Brain microvascular endothelial cell (primary cell): ENCODE data around the gene A3GALT2.

ENCODE experiments used
- DNase-seq: peaks from one replicate; pipeline ENCODE4 v3.0.0-alpha.2; 2020
- H3K27ac ChIP-seq: fragments of 250-450 bp; sonication (Bioruptor Pico); 2 replicates; pipeline ENCODE4 v1.5.1; 2020; ENCODE audit warnings: mild to moderate bottlenecking, moderate library complexity
- H3K27me3 ChIP-seq: fragments of 250-450 bp; sonication (Bioruptor Pico); replicated peaks from 2 replicates; pipeline ENCODE4 v1.5.1; 2020; ENCODE audit warnings: mild to moderate bottlenecking
- H3K36me3 ChIP-seq: fragments of 250-450 bp; sonication (Bioruptor Pico); replicated peaks from 2 replicates; pipeline ENCODE4 v1.5.1; 2020; ENCODE audit warnings: mild to moderate bottlenecking
- H3K4me3 ChIP-seq: 2 replicates; pipeline ENCODE4 v1.5.1; 2011; ENCODE audit warnings: low read depth, mild to moderate bottlenecking, control low read depth, low read length, moderate library complexity
- in situ Hi-C: cut with HindIII; loops from 2 replicates; pipeline ENCODE4 v1.10.0; 2017; ENCODE audit warnings: low sequenced_read_pairs, low pct_ligation_motif_present
- TF ChIP-seq, protein P1 (sequence below): IDR thresholded peaks from 2 replicates; pipeline ENCODE4 v1.5.1; 2011; ENCODE audit warnings: low read depth, mild to moderate bottlenecking, moderate library complexity, low read length, control low read depth, inconsistent platforms; ENCODE audit errors: missing control alignments

Gene A3GALT2

GRCh38 chr1:33273406-33273805 is 47.5 kb downstream of the A3GALT2 start:
- no peak for DNase-seq
- Histone ChIP-seq H3K4me3 (no peak overlapping the region), H3K27me3 (no peaks in the 10 kb centered on the region), H3K36me3 (peaks cover 4% of the 10 kb centered on the region), H3K27ac (no peak overlapping the region)
- TF ChIP-seq, protein P1, sequence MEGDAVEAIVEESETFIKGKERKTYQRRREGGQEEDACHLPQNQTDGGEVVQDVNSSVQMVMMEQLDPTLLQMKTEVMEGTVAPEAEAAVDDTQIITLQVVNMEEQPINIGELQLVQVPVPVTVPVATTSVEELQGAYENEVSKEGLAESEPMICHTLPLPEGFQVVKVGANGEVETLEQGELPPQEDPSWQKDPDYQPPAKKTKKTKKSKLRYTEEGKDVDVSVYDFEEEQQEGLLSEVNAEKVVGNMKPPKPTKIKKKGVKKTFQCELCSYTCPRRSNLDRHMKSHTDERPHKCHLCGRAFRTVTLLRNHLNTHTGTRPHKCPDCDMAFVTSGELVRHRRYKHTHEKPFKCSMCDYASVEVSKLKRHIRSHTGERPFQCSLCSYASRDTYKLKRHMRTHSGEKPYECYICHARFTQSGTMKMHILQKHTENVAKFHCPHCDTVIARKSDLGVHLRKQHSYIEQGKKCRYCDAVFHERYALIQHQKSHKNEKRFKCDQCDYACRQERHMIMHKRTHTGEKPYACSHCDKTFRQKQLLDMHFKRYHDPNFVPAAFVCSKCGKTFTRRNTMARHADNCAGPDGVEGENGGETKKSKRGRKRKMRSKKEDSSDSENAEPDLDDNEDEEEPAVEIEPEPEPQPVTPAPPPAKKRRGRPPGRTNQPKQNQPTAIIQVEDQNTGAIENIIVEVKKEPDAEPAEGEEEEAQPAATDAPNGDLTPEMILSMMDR, result no peak
- in situ Hi-C loops, result no loop called here

DNA sequence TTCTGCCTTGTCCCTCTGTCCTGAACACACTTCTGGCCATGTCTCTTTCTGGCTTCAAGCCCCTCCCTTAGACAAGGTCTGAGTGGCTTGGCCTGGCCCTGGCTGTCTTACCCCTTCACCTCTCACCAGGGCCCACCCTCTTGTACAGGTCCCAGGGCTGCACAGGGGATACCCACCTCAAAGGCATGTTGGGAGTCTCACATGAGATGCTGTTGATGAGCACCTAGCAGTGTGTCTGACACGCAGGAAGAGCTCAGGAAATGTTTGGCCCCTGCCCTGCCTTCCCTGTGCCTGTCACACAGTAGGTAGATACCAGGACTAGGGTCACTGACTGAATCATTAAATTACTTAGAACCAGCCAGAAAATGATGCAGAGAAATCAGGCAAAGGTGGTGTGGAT is 48.0 kb downstream of the A3GALT2 start:
- peaks cover 4% of the 10 kb centered on the region for H3K36me3 ChIP-seq
- TF ChIP-seq, protein P1, result no peak

GRCh38 chr1:33272509-33272908 is 48.4 kb downstream of the A3GALT2 start:
- Histone ChIP-seq H3K27ac (no peak overlapping the region), H3K36me3 (peaks cover 4% of the 10 kb centered on the region), H3K4me3 (no peak overlapping the region), H3K27me3 (no peaks in the 10 kb centered on the region)
- in situ Hi-C loops, result no loop called here
- TF ChIP-seq, protein P1, result no peak
- DNase-seq, result no peak

More for the DNA sequence above, 48.0 kb downstream of the A3GALT2 start:
- Histone ChIP-seq H3K27ac (no peak overlapping the region), H3K4me3 (no peak overlapping the region), H3K27me3 (no peaks in the 10 kb centered on the region)
- in situ Hi-C loops, result no loop called here
- DNase-seq, result no peak

DNA sequence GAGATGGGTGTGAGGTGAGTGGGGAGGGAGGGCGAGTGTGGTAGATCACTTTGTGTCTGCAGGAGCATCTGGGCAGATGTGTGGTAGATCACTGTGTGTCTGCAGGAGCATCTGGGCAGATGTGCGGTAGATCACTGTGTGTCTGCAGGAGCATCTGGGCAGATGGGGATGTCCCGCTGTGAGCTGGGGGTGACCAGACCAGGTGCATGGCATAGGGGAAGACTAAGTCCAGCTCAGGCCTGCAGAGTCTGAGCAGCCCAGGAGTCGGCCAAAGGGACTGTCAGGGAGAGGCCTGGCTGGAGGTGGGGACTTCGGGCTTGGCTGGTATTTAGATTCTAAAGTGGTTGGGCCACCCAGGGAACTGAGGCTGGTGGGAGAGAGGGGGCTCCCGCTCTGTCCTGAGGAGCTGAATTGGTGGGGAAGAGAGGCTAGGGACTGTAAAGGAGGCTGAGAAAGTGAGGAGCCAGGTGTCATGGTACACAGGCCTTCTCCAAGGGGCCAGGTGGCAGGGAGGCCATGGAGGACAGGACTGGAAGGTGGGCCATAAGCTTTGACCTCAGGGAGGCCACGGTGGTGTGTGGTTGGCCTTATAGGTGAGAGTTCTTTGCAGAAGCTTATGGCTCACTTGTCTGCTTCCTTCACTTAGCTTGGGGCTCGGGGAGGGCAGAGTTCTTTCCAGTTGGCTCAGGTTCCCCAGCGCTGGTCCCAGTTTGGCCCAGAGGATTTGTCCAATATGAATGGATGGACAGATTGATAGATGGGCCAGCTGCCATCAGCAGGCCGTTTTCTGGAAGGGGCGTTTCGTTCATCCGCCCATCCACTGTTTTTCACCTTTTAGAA is 49.0 kb downstream of the A3GALT2 start:
- DNase-seq, result no peak
- H3K4me3 ChIP-seq, result no peak overlapping the region
- H3K36me3 ChIP-seq, result peaks cover 4% of the 10 kb centered on the region
- in situ Hi-C loops, result no loop called here
- no peaks in the 10 kb centered on the region for H3K27me3 ChIP-seq
- H3K27ac ChIP-seq, result no peak overlapping the region
- TF ChIP-seq, protein P1, result no peak

GRCh38 chr1:33270808-33271465 is 50.0 kb downstream of the A3GALT2 start:
- in situ Hi-C loops, result no loop called here
- H3K27me3 ChIP-seq, result no peaks in the 10 kb centered on the region
- TF ChIP-seq, protein P1, result no peak
- no peak overlapping the region for H3K27ac ChIP-seq
- H3K4me3 ChIP-seq, result no peak overlapping the region
- DNase-seq, result no peak
- H3K36me3 ChIP-seq, result peaks cover 4% of the 10 kb centered on the region
